Choroid plexus epithelial cell (primary cell): ENCODE results near the gene LY9.
A peak's percentile ranks its signal among the peaks of the same experiment; 100 is the strongest.

Experiments used
- DNase-seq: peaks from one replicate; pipeline ENCODE4 v3.0.0-alpha.2; 2010; ENCODE audit warnings: low read depth
- H3K4me3 ChIP-seq: 2 replicates; pipeline ENCODE4 v1.5.1; 2011; ENCODE audit warnings: low read depth, mild to moderate bottlenecking, control low read depth, low read length, moderate library complexity
- TF ChIP-seq, protein P1 (sequence below): conservative IDR thresholded peaks from 2 replicates; pipeline ENCODE4 v1.5.1; 2011; ENCODE audit warnings: low read depth, mild to moderate bottlenecking, control low read depth, inconsistent platforms, low read length, moderate library complexity

Gene LY9, protein sequence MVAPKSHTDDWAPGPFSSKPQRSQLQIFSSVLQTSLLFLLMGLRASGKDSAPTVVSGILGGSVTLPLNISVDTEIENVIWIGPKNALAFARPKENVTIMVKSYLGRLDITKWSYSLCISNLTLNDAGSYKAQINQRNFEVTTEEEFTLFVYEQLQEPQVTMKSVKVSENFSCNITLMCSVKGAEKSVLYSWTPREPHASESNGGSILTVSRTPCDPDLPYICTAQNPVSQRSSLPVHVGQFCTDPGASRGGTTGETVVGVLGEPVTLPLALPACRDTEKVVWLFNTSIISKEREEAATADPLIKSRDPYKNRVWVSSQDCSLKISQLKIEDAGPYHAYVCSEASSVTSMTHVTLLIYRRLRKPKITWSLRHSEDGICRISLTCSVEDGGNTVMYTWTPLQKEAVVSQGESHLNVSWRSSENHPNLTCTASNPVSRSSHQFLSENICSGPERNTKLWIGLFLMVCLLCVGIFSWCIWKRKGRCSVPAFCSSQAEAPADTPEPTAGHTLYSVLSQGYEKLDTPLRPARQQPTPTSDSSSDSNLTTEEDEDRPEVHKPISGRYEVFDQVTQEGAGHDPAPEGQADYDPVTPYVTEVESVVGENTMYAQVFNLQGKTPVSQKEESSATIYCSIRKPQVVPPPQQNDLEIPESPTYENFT

DNA sequence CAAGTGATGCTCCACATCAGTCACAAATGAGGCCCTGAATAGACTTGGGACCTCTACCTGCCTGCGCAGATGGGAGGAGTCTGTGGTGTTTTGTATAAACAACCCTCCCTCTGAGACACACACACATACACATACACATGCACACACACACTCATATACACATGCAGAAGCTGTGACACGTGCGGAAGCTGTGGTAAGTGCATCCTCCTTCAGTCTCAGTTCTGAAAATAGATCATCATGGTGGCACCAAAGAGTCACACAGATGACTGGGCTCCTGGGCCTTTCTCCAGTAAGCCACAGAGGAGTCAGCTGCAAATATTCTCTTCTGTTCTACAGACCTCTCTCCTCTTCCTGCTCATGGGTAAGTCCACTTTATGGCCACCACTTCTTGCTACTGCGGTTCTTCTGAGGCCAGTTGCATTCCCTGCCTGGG, at the start of gene LY9:
Gene LY9 (plus strand): TSS at position 224 of the 433 bp plus-strand sequence. CDS start 14 bp downstream, at position 238.
- no peak within 1 kb of the TSS for H3K4me3 ChIP-seq
- DNase-seq, result no peak
- TF ChIP-seq, protein P1, sequence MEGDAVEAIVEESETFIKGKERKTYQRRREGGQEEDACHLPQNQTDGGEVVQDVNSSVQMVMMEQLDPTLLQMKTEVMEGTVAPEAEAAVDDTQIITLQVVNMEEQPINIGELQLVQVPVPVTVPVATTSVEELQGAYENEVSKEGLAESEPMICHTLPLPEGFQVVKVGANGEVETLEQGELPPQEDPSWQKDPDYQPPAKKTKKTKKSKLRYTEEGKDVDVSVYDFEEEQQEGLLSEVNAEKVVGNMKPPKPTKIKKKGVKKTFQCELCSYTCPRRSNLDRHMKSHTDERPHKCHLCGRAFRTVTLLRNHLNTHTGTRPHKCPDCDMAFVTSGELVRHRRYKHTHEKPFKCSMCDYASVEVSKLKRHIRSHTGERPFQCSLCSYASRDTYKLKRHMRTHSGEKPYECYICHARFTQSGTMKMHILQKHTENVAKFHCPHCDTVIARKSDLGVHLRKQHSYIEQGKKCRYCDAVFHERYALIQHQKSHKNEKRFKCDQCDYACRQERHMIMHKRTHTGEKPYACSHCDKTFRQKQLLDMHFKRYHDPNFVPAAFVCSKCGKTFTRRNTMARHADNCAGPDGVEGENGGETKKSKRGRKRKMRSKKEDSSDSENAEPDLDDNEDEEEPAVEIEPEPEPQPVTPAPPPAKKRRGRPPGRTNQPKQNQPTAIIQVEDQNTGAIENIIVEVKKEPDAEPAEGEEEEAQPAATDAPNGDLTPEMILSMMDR, result no peak

DNA sequence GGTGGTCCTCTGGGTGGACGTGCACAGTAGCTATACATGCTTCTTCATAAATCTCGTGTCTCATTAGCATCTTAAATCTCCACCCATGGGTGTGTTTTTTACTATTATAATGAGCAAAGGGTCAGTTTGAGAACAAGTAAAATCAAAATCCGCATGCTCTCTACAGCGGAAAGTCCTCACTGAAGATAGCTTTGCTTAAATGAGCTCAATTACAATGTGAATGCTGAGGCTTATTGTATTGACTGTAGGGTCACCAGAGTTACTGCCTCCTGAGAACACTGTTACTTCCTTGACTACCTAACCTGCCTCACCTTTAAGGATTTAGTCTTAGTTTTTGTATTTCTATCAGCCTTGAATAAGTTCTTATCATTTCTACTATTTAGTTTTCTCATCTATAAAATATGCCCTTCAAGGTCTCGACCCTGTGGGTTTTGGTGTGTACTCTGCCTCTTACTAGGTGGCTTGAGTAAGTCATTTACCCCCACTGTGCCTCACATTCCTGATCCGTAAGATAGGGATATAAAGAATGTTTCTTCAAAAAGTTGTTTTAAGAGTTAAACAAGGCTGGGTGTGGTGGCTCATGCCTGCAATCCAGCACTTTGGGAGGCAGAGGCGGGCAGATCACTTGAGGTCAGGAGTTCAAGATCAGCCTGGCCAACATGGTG, 49.0 kb upstream of the LY9 start:
- peak; percentile 14 for DNase-seq
- TF ChIP-seq, protein P1, result no peak

GRCh38 chr1:160747717-160748116, 48.3 kb upstream of the LY9 start:
- no peak overlapping the region for H3K4me3 ChIP-seq
- TF ChIP-seq, protein P1, result no peak
- peak; percentile 16 for DNase-seq

More for the DNA sequence above, 49.0 kb upstream of the LY9 start:
- no peak overlapping the region for H3K4me3 ChIP-seq

DNA sequence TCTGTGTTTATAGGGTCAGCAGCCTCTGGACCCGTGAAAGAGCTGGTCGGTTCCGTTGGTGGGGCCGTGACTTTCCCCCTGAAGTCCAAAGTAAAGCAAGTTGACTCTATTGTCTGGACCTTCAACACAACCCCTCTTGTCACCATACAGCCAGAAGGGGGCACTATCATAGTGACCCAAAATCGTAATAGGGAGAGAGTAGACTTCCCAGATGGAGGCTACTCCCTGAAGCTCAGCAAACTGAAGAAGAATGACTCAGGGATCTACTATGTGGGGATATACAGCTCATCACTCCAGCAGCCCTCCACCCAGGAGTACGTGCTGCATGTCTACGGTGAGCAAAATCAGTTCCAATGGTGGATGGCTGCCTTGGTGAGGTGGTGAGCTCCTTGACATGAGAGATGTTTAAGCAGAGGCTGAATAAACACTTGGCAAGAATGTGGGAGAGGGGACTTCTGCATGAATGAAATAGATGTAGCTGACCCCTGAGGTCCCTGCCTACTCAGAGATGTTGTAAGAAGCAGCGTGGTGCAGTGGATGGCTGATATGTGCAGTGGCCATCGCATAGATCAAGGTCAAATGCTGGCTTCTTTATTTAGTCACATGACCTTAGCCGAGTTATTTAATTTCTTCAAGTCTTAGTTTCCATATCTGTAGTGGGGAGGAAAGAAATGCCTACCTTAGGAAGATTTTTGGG, 47.6 kb upstream of the LY9 start:
- TF ChIP-seq, protein P1, result peak; percentile 10
- no peak overlapping the region for H3K4me3 ChIP-seq
- peak; percentile 32 for DNase-seq

DNA sequence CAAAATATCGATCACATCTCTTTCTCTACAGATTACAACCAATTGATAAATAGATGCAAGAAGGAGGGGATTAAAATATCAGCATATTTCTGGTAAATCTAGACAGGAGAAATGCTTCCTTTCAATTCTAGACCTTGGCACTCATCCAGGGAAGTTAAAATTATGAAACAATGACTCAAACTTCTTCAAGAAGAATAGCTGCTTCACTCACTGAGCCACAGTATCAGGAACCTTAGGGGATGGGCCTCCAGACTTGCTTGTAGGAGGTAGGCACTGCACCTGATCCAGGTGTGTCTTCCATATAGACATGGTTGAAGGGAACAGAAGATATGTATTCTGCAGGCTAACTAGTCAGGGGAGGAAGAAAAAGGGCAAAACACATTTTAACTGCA, 47.1 kb upstream of the LY9 start:
- TF ChIP-seq, protein P1, result no peak
- peak; percentile 52 for DNase-seq
- H3K4me3 ChIP-seq, result no peak overlapping the region

DNA sequence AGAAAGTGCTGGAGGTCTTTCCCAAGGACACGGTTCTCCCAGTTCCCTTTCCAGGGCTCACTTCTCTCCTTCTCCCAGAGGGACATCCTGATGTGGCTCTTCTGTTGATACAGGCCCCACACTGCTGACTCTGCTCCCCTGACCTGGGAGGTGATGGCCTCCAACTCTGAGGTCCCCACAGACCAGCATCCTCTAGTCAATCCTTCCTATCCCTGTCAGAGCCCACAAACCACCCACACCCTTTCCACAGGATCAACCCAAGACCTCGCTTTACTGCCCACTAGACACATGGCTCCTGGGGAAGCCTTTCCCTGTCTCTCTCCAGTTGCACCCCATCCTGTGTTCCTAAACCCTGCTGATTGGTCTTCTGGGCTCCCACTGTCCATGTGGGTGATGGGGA, 45.4 kb upstream of the LY9 start:
- DNase-seq, result no peak
- TF ChIP-seq, protein P1, result no peak

More for the DNA sequence above, 45.4 kb upstream of the LY9 start:
- H3K4me3 ChIP-seq, result no peak overlapping the region
